ENCODE measurements around the gene RHOH. TPM values are rescaled to one million over a fixed set of nuclear protein-coding genes. Genes with fewer than 3 reads are reported as not detected.
A peak's percentile ranks its signal among the peaks of the same experiment; 100 is the strongest.

The RHOH gene
- total and polyA plus RNA-seq, 9 of the 15 experiments (the other 6 are each of a cell fraction or from before 2014, with no cell fraction given) = 14.3 to 37.7 (median 23.2) TPM

- H4K20me1 ChIP-seq (replicated peaks; ENCODE audit: control insufficient read depth, insufficient read depth, low read length) = no peaks in the 10 kb centered on the region
- H3K9ac ChIP-seq (ENCODE audit: insufficient read depth in 1 of 2, low read depth in 2 of 2, low read length in 2 of 2) = peak overlapping the region in 1 of 2 experiments; percentile 50; a peak in 1 of 4 replicates
- peaks cover 58% of the 10 kb centered on the region for H3K79me2 ChIP-seq (ENCODE audit: control insufficient read depth, insufficient read depth, low read length)
- no peak overlapping the region for H3K27ac ChIP-seq (ENCODE audit: extremely low read depth, low read depth, low read length)
- CTCF ChIA-PET (ENCODE audit: low intra/inter-chr PET ratio) = no interaction called here
- no peak overlapping the region for H3K4me3 ChIP-seq
- H3K4me1 ChIP-seq (replicated peaks in 1 of 2; ENCODE audit: control insufficient read depth in 2 of 2, insufficient read depth in 2 of 2, low read length in 2 of 2) = peaks cover 12 to 19% of the 10 kb centered on the region in 2 experiments
- FAIRE-seq (no peak), DNase-seq (ENCODE audit: extremely low read depth in 1 of 4, low spot score in 3 of 4) (no peak), ATAC-seq (no peak)
- in situ Hi-C loops (cut with MboI) = no loop called here
- intact Hi-C loops (cut with micrococcal nuclease) = loop anchor here (10.0 kb wide), 1 partner anchor 180 kb away; the partner anchor contains the start of gene N4BP2
- H3K4me2 ChIP-seq (ENCODE audit: insufficient read depth, low read length) = no peak overlapping the region
- no peaks in the 10 kb centered on the region for H3K9me1 ChIP-seq (ENCODE audit: control insufficient read depth, insufficient read depth, low read length)
- H3K9me3 ChIP-seq (replicated peaks; ENCODE audit: control insufficient read depth, insufficient read depth, low read depth, low read length) = no peaks in the 10 kb centered on the region
- WGBS (ENCODE audit: insufficient coverage, low coverage, missing lambda C conversion rate) = 75% methylated on average over 3 of the region's 3 CpGs
- no peaks in the 10 kb centered on the region for H3K27me3 ChIP-seq (ENCODE audit: control insufficient read depth in 2 of 2, insufficient read depth in 2 of 2, low read length in 2 of 2)
- no peak for TF ChIP-seq MITF (IDR thresholded peaks at IDR 0.05)
- TF ChIP-seq ZNF740 (CRISPR knock-in tag; IDR thresholded peaks at IDR 0.05) = no peak
- TF ChIP-seq ZNF740 (tag; IDR thresholded peaks at IDR 0.05) = no peak
- TF ChIP-seq ZNF316 (IDR thresholded peaks at IDR 0.05) = peak; percentile 70
- TF ChIP-seq CBFA2T2 (conservative IDR thresholded peaks at IDR 0.05) = no peak
- no peak for TF ChIP-seq MYBL2 (IDR thresholded peaks at IDR 0.05; ENCODE audit: low read depth)
- TF ChIP-seq MYBL2 (CRISPR knock-in tag; IDR thresholded peaks at IDR 0.05; ENCODE audit: borderline replicate concordance) = no peak
- TF ChIP-seq ZNF121 (CRISPR knock-in tag; conservative IDR thresholded peaks at IDR 0.05) = peak; percentile 92
- TF ChIP-seq MAFG (tag; conservative IDR thresholded peaks at IDR 0.05) = peak; percentile 25; the same call in 1 of the 2 replicates
- no peak for TF ChIP-seq SIN3B (IDR thresholded peaks at IDR 0.05; ENCODE audit: low read depth)
- TF ChIP-seq C11orf30 (IDR thresholded peaks at IDR 0.05; ENCODE audit: low read depth) = peak; percentile 62; the same call in 1 of the 2 replicates
- TF ChIP-seq RCOR1 (IDR thresholded peaks at IDR 0.05; ENCODE audit: borderline replicate concordance in 1 of 2, low read depth in 2 of 2, low read length in 2 of 2) = no peak
- TF ChIP-seq ZFP91 (CRISPR knock-in tag; IDR thresholded peaks at IDR 0.05) = no peak
- no peak for TF ChIP-seq EGR1 (conservative IDR thresholded peaks at IDR 0.05)
- TF ChIP-seq EHMT2 (IDR thresholded peaks at IDR 0.05) = no peak
- no peak for TF ChIP-seq TAF9B (IDR thresholded peaks at IDR 0.05; ENCODE audit: partially characterized antibody)
- no peak for TF ChIP-seq ZBTB9 (CRISPR knock-in tag; IDR thresholded peaks at IDR 0.05)
- no peak for TF ChIP-seq PTRF (tag; IDR thresholded peaks at IDR 0.05)
- no TSS peak for BruUV-seq (replicated peaks)
- POLR2A ChIA-PET = interaction anchor here (1.0 to 1.1 kb wide), 2 partner anchors 15 to 78 kb away, joined by 3 to 4 read pairs; no protein-coding TSS in a partner anchor
- peaks cover 32% of the 10 kb centered on the region; the same call in 2 of the 3 replicates for H3K36me3 ChIP-seq (ENCODE audit: control insufficient read depth, insufficient read depth, low read length)
- no peak overlapping the region for H2AFZ ChIP-seq (ENCODE audit: low read depth, low read length)
These were observed 37.7 kb downstream of the RHOH start for GRCh38 chr4:40234519-40235039.

Measured in K562 (cell line).